OCI-LY7 (cell line): ENCODE results near the gene USB1.

Experiments used
- CTCF ChIP-seq: fragments of 200-600 bp; sonication (generic); conservative IDR thresholded peaks from 2 replicates; pipeline ENCODE4 v1.5.1; 2014; ENCODE audit warnings: mild to moderate bottlenecking, antibody characterized with exemption, low read length, moderate library complexity, mixed read lengths
- EZH2phosphoT487 ChIP-seq: fragments of 200-600 bp; sonication (generic); IDR thresholded peaks from 2 replicates; pipeline ENCODE4 v1.6.1; 2018; ENCODE audit warnings: low read depth, borderline replicate concordance, mild to moderate bottlenecking, mixed run types, antibody characterized with exemption, low read length, moderate library complexity, mixed read lengths

GRCh38 chr16:58056580-58056979 lies 55.4 kb downstream of the USB1 start:
- TF ChIP-seq CTCF (no peak), EZH2phosphoT487 (no peak)
